ENCODE results near the gene ELMO3. TPM values are rescaled to one million over a fixed set of nuclear protein-coding genes. Genes with fewer than 3 reads are reported as not detected.

ELMO3 gene
- total and polyA plus RNA-seq, 2 of the 13 experiments (the other 11 are each of a cell fraction or from before 2014, with no cell fraction given) = 2.6 to 4.0 TPM

- Histone ChIP-seq H3K27ac (ENCODE audit: extremely low read length, insufficient read depth, low read length) (no peak overlapping the region), H3K4me1 (ENCODE audit: insufficient read depth, low read length) (peaks cover 24% of the 10 kb centered on the region), H3K27me3 (ENCODE audit: control insufficient read depth in 1 of 2, insufficient read depth in 2 of 2, low read length in 2 of 2) (no peaks in the 10 kb centered on the region), H3K79me2 (ENCODE audit: insufficient read depth, low read length) (no peaks in the 10 kb centered on the region), H3K4me2 (ENCODE audit: low read depth, low read length) (no peak overlapping the region), H3K4me3 (replicated peaks in 1 of 3; ENCODE audit: insufficient read depth in 1 of 3, low read depth in 2 of 3, low read length in 3 of 3) (no peak overlapping the region), H4K20me1 (ENCODE audit: insufficient read depth, low read length) (no peaks in the 10 kb centered on the region), H3K36me3 (replicated peaks in 1 of 2; ENCODE audit: control insufficient read depth in 1 of 2, insufficient read depth in 2 of 2, low read length in 2 of 2) (peaks cover 33 to 44% of the 10 kb centered on the region in 2 experiments), H3K9me3 (ENCODE audit: low read length) (no peaks in the 10 kb centered on the region), H3K9ac (ENCODE audit: insufficient read depth, low read depth, low read length) (no peak overlapping the region), H2AFZ (ENCODE audit: low read length) (no peak overlapping the region)
- no peak for DNase-seq (ENCODE audit: low spot score)
- no peak for FAIRE-seq
- POLR2A ChIA-PET = interaction anchor here (0.7 to 1.2 kb wide), 4 partner anchors 10 to 44 kb away, joined by 3 to 4 read pairs (median 3); partner anchors contain the start of genes E2F4 and TMEM208
- intact Hi-C loops (cut with micrococcal nuclease; ENCODE audit: unreplicated experiment) = no loop called here
- in situ Hi-C loops (cut with HindIII; ENCODE audit: extremely low pct_ligation_motif_present, low pct_unique_long_range_greater_than_20kb) = no loop called here
- BruUV-seq (replicated peaks) = no TSS peak
- 98% methylated on average over 8 of the region's 12 CpGs for WGBS (ENCODE audit: low lambda C conversion rate)
- CTCF ChIA-PET (ENCODE audit: low intra/inter-chr PET ratio, low total read pairs) = no interaction called here
- no peak for ATAC-seq
- no peak for TF ChIP-seq ASH2L (IDR thresholded peaks at IDR 0.05; ENCODE audit: insufficient read length, low read depth, low read length)
- TF ChIP-seq NFKBIZ (CRISPR knock-in tag; IDR thresholded peaks at IDR 0.05) = no peak
- TF ChIP-seq SYNCRIP (IDR thresholded peaks at IDR 0.05; ENCODE audit: insufficient read depth, low read depth, low read length) = no peak
- TF ChIP-seq ZBTB38 (CRISPR knock-in tag; IDR thresholded peaks at IDR 0.05) = no peak
- no peak for TF ChIP-seq ARNT (IDR thresholded peaks at IDR 0.05)
- no peak for TF ChIP-seq ZNF329 (CRISPR knock-in tag; IDR thresholded peaks at IDR 0.05; ENCODE audit: low read depth)
- no peak for TF ChIP-seq GPBP1L1 (CRISPR knock-in tag; IDR thresholded peaks at IDR 0.05)
- no peak for TF ChIP-seq MIER3 (CRISPR knock-in tag; IDR thresholded peaks at IDR 0.05; ENCODE audit: borderline replicate concordance)
- TF ChIP-seq ZNF83 (CRISPR knock-in tag; IDR thresholded peaks at IDR 0.05; ENCODE audit: borderline replicate concordance) = no peak
- TF ChIP-seq, protein P1, sequence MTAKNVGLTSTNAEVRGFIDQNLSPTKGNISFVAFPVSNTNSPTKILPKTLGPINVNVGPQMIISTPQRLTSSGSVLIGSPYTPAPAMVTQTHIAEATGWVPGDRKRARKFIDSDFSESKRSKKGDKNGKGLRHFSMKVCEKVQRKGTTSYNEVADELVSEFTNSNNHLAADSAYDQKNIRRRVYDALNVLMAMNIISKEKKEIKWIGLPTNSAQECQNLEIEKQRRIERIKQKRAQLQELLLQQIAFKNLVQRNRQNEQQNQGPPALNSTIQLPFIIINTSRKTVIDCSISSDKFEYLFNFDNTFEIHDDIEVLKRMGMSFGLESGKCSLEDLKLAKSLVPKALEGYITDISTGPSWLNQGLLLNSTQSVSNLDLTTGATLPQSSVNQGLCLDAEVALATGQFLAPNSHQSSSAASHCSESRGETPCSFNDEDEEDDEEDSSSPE (CRISPR knock-in tag; IDR thresholded peaks at IDR 0.05) = no peak
These were observed 3.5 kb downstream of the ELMO3 start for GRCh38 chr16:67202426-67202825.

Measured in HepG2 (cell line).